Prostate gland (tissue), 2 donors: Measurements from ENCODE around the gene CRMP1.

ENCODE experiments used
- CTCF ChIP-seq, 4 experiments: fragments of 200-600 bp in 2 of 4; fragments of 450-650 bp in 2 of 4; sonication (generic) in 2 of 4; IDR thresholded peaks; 1 replicate in 3 of 4; 2 replicates in 1 of 4; pipeline ENCODE4 v1.5.1; 2016 to 2019; ENCODE audit warnings: antibody characterized with exemption in 4 of 4, mild to moderate bottlenecking in 2 of 4, moderate library complexity in 2 of 4
- POLR2A ChIP-seq: fragments of 450-650 bp; IDR thresholded peaks from one replicate; pipeline ENCODE4 v1.6.1; 2016; ENCODE audit warnings: antibody characterized with exemption, mild to moderate bottlenecking
- POLR2AphosphoS5 ChIP-seq: sonication (generic); formaldehyde crosslinking; IDR thresholded peaks from one replicate; pipeline ENCODE4 v1.6.1; 2017; ENCODE audit warnings: antibody characterized with exemption

GRCh38 chr4:5887011-5887360 lies 5.9 kb downstream of the CRMP1 start:
- TF ChIP-seq CTCF (IDR thresholded peaks at IDR 0.05): no peak
- no peak for TF ChIP-seq POLR2A
- TF ChIP-seq POLR2AphosphoS5: no peak
